AG04450 (cell line): ENCODE data around the gene PAGR1. TPM values are rescaled to one million over a fixed set of nuclear protein-coding genes. Genes with fewer than 3 reads are reported as not detected.
"Not testable (repeated sequence)": the region's sequence is repeated elsewhere in the genome, so short reads cannot be mapped to it uniquely, and the experiment has no call there.

Source experiments
- CTCF ChIA-PET: fragments of 300-600, 350-600 bp; formaldehyde crosslinking; extraction: SDS; loops from one replicate; lab custom pipeline; 2022; ENCODE audit warnings: antibody characterized with exemption, inconsistent platforms; lab: Charles Lee
- POLR2A ChIA-PET: fragments of 350-600 bp; formaldehyde crosslinking; extraction: SDS; loops from one replicate; lab custom pipeline; 2021; ENCODE audit warnings: antibody characterized with exemption, inconsistent platforms; lab: Yijun Ruan, JAX
- DNase-seq: peaks from one replicate; pipeline ENCODE4 v3.0.0-alpha.2; 2011; ENCODE audit warnings: low read depth, low spot score
- H3K27ac ChIP-seq: one replicate; pipeline ENCODE4 v1.5.1; 2012; ENCODE audit warnings: low read depth, low read length, control low read depth
- H3K27me3 ChIP-seq: one replicate; pipeline ENCODE4 v1.6.0; 2012; ENCODE audit warnings: low read length; ENCODE audit not compliant: control insufficient read depth, insufficient read depth
- H3K4me3 ChIP-seq: 2 replicates; pipeline ENCODE4 v1.5.1; 2011; ENCODE audit warnings: mild to moderate bottlenecking, low read depth, low read length, control low read depth
- H3K9me3 ChIP-seq: 2 replicates; pipeline ENCODE4 v1.5.1; 2012; ENCODE audit warnings: low read length; ENCODE audit not compliant: control insufficient read depth, insufficient read depth
- CTCF ChIP-seq: IDR thresholded peaks from 2 replicates; pipeline ENCODE4 v1.5.1; 2011; ENCODE audit warnings: low read depth, low read length, control low read depth, inconsistent platforms
- polyA plus RNA-seq: library from polyadenylated mRNA; depleted of rRNA; stranded (reverse); fragments of >200 nt; gene quantifications from 2 replicates; pipeline ENCODE4 v1.2.3, GENCODE V29; 2011

Gene PAGR1
- polyA plus RNA-seq, 1 experiment, result 14.5 TPM

- Histone ChIP-seq H3K27ac (no peak overlapping the region), H3K4me3 (no peak overlapping the region), H3K9me3 (no peaks in the 10 kb centered on the region), H3K27me3 (peaks cover 26% of the 10 kb centered on the region)
- no peak for DNase-seq
- CTCF ChIA-PET, result interaction anchor here (1.1 kb wide), 1 partner anchor 9 kb away, joined by 3 read pairs; no protein-coding TSS in a partner anchor
- POLR2A ChIA-PET, result no interaction called here
- TF ChIP-seq CTCF, result no peak
These were observed 36.5 kb upstream of the PAGR1 start for GRCh38 chr16:29779474-29779873.

- CTCF ChIA-PET, H3K9me3 ChIP-seq, H3K4me3 ChIP-seq, H3K27ac ChIP-seq, POLR2A ChIA-PET, DNase-seq: not testable (repeated sequence)
- peaks cover 26% of the 10 kb centered on the region for H3K27me3 ChIP-seq
These were observed 32.6 kb upstream of the PAGR1 start for GRCh38 chr16:29783094-29783953.

- ChIA-PET POLR2A (no interaction called here), CTCF (interaction anchor here (0.6 to 2.5 kb wide), 15 partner anchors 9 to 858 kb away, joined by 3 to 9 read pairs (median 3); no protein-coding TSS in a partner anchor)
- Histone ChIP-seq H3K4me3 (no peak overlapping the region), H3K9me3 (no peaks in the 10 kb centered on the region; the same call in 1 of the 2 replicates), H3K27ac (no peak overlapping the region), H3K27me3 (peaks cover 18% of the 10 kb centered on the region)
- no peak for DNase-seq
- TF ChIP-seq CTCF, result no peak
These were observed 31.8 kb upstream of the PAGR1 start for GRCh38 chr16:29784157-29784556.

- Histone ChIP-seq H3K4me3 (peak overlapping the region; percentile 31), H3K27ac (no peak overlapping the region), H3K9me3 (no peaks in the 10 kb centered on the region; the same call in 1 of the 2 replicates), H3K27me3 (peaks cover 12% of the 10 kb centered on the region)
- CTCF ChIA-PET, result interaction anchor here (0.6 to 2.5 kb wide), 19 partner anchors 9 to 859 kb away, joined by 3 to 9 read pairs (median 3); no protein-coding TSS in a partner anchor
- TF ChIP-seq CTCF, result peak; percentile 76
- POLR2A ChIA-PET, result no interaction called here
- DNase-seq, result no peak
These were observed 31.0 kb upstream of the PAGR1 start for GRCh38 chr16:29784901-29785500.

GRCh38 chr16:29787155-29787554 lies 28.8 kb upstream of the PAGR1 start:
- DNase-seq, POLR2A ChIA-PET, H3K27ac ChIP-seq, CTCF ChIA-PET, H3K27me3 ChIP-seq, H3K4me3 ChIP-seq, H3K9me3 ChIP-seq: not testable (repeated sequence)
